ENCODE results near the gene PIEZO1. TPM values are rescaled to one million over a fixed set of nuclear protein-coding genes. Genes with fewer than 3 reads are reported as not detected.
A peak's percentile ranks its signal among the peaks of the same experiment; 100 is the strongest.

Gene PIEZO1
- total and polyA plus RNA-seq, 2 donors (not counting 3 experiments of a cell fraction or from before 2014, with no cell fraction given), result 298 to 322 TPM

DNA sequence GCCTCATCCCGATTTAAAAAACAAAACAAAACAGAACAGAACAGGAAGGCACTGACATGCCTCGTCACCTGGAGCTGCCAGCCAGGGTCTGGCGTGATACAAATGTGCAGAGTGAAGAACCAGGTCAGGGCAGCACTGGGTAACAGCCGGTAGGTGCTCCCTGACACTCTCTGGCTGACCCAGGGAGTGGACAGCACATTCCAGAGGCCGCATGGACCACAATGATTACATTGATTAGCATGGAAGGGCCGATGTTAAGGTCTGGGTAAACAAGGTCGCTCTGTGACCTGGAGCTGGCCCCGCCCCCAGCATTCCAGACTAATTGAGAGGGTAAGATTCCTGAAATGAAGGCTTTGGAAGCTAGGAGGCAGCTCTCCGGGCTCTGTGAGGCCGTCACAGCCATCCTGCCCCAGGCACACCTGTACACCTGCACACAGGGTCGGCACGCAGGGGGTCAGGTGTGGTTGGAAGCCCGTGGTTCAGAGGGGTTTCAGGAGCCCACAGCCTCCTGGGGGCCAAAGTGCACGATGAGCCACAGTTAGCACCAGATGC is 21.4 kb downstream of the PIEZO1 start:
- no peak overlapping the region for H2AFZ ChIP-seq (ENCODE audit: low read depth, low read length)

DNA sequence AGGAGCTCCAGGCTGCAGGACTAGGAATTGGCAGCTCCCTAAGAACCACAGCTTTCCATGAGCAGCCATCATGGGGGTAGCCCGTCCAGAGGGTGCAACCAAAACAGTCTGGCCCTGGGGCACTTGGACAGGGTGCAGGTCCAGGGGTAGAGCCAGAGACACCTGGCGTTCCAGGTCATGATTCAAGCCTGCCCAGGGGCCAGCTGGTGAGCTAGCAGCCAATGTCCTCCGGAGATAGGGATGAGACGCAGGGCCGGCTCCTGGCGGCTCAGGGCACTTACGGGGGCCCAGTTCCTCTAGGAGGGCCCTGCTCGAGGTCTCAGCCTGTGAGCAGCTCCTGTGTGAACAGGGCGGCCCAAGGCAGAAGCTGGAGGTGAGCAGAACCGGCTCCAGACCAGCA is 22.1 kb downstream of the PIEZO1 start:
- no peak overlapping the region for H3K9ac ChIP-seq (replicated peaks; ENCODE audit: extremely low read depth, insufficient read depth, low read length)
- ChIA-PET CTCF (interaction anchor here (1.4 to 1.7 kb wide), 4 partner anchors 22 to 60 kb away, joined by 3 to 9 read pairs (median 5); partner anchors contain the start of gene PIEZO1), POLR2A (no interaction called here)
- no peak overlapping the region for H3K27ac ChIP-seq (ENCODE audit: insufficient read depth, low read depth, low read length)
- no peaks in the 10 kb centered on the region for H3K9me1 ChIP-seq (replicated peaks; ENCODE audit: control insufficient read depth, extremely low read depth, insufficient read depth, low read length)
- no peak for TF ChIP-seq JUN (IDR thresholded peaks at IDR 0.05; ENCODE audit: borderline replicate concordance, insufficient read depth, insufficient read length, low read depth)
- no peaks in the 10 kb centered on the region for H4K20me1 ChIP-seq (replicated peaks; ENCODE audit: control insufficient read depth, extremely low read depth, insufficient read depth, low read length)
- peaks cover 94% of the 10 kb centered on the region for H3K79me2 ChIP-seq (ENCODE audit: control insufficient read depth, insufficient read depth, low read length)
- no TSS peak for BruUV-seq (replicated peaks)
- no peak overlapping the region for H3K4me2 ChIP-seq (ENCODE audit: insufficient read depth, low read length)
- H2AFZ ChIP-seq (ENCODE audit: low read depth, low read length), result no peak overlapping the region
- H3K36me3 ChIP-seq (ENCODE audit: control insufficient read depth in 2 of 2, extremely low read depth in 1 of 2, insufficient read depth in 2 of 2, low read length in 2 of 2), result peaks cover 0 to 17% of the 10 kb centered on the region in 2 experiments
- H3K27me3 ChIP-seq (ENCODE audit: control insufficient read depth in 2 of 2, insufficient read depth in 2 of 2, low read length in 2 of 2), result no peaks in the 10 kb centered on the region
- no peak overlapping the region for H3K4me3 ChIP-seq (replicated peaks in 1 of 3; ENCODE audit: insufficient read depth in 1 of 3, low read depth in 1 of 3, low read length in 3 of 3)
- no peaks in the 10 kb centered on the region for H3K9me3 ChIP-seq (replicated peaks; ENCODE audit: control insufficient read depth, insufficient read depth, low read length)
- dilution Hi-C loops (cut with MboI; ENCODE audit: extremely low pct_ligation_motif_present, low sequenced_read_pairs) (no loop called here), intact Hi-C loops (cut with micrococcal nuclease) (no loop called here)
- no peak for DNase-seq (ENCODE audit: low read depth, low spot score)
- FAIRE-seq, result no peak
- H3K4me1 ChIP-seq (ENCODE audit: control insufficient read depth, extremely low read depth, insufficient read depth, low read length), result peaks cover 14% of the 10 kb centered on the region

More for the DNA sequence above, 21.4 kb downstream of the PIEZO1 start:
- Histone ChIP-seq H3K27me3 (ENCODE audit: control insufficient read depth in 2 of 2, insufficient read depth in 2 of 2, low read length in 2 of 2) (no peaks in the 10 kb centered on the region), H3K4me1 (ENCODE audit: control insufficient read depth, extremely low read depth, insufficient read depth, low read length) (peaks cover 21% of the 10 kb centered on the region), H3K4me2 (ENCODE audit: insufficient read depth, low read length) (no peak overlapping the region), H3K27ac (ENCODE audit: insufficient read depth, low read depth, low read length) (no peak overlapping the region), H3K79me2 (ENCODE audit: control insufficient read depth, insufficient read depth, low read length) (peaks cover 94% of the 10 kb centered on the region), H3K9me3 (replicated peaks; ENCODE audit: control insufficient read depth, insufficient read depth, low read length) (no peaks in the 10 kb centered on the region), H3K36me3 (ENCODE audit: control insufficient read depth in 2 of 2, extremely low read depth in 1 of 2, insufficient read depth in 2 of 2, low read length in 2 of 2) (peaks cover 0 to 17% of the 10 kb centered on the region in 2 experiments), H3K9ac (replicated peaks; ENCODE audit: extremely low read depth, insufficient read depth, low read length) (no peak overlapping the region), H3K4me3 (replicated peaks in 1 of 3; ENCODE audit: insufficient read depth in 1 of 3, low read depth in 1 of 3, low read length in 3 of 3) (no peak overlapping the region), H3K9me1 (replicated peaks; ENCODE audit: control insufficient read depth, extremely low read depth, insufficient read depth, low read length) (no peaks in the 10 kb centered on the region), H4K20me1 (replicated peaks; ENCODE audit: control insufficient read depth, extremely low read depth, insufficient read depth, low read length) (no peaks in the 10 kb centered on the region)
- POLR2A ChIA-PET, result no interaction called here
- FAIRE-seq (no peak), DNase-seq (ENCODE audit: low read depth, low spot score) (peak; percentile 43)
- dilution Hi-C loops (cut with MboI; ENCODE audit: extremely low pct_ligation_motif_present, low sequenced_read_pairs), result no loop called here
- TF ChIP-seq, protein P1, sequence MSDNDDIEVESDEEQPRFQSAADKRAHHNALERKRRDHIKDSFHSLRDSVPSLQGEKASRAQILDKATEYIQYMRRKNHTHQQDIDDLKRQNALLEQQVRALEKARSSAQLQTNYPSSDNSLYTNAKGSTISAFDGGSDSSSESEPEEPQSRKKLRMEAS (IDR thresholded peaks at IDR 0.05; ENCODE audit: insufficient read depth, insufficient read length), result no peak
- TF ChIP-seq, protein P2, sequence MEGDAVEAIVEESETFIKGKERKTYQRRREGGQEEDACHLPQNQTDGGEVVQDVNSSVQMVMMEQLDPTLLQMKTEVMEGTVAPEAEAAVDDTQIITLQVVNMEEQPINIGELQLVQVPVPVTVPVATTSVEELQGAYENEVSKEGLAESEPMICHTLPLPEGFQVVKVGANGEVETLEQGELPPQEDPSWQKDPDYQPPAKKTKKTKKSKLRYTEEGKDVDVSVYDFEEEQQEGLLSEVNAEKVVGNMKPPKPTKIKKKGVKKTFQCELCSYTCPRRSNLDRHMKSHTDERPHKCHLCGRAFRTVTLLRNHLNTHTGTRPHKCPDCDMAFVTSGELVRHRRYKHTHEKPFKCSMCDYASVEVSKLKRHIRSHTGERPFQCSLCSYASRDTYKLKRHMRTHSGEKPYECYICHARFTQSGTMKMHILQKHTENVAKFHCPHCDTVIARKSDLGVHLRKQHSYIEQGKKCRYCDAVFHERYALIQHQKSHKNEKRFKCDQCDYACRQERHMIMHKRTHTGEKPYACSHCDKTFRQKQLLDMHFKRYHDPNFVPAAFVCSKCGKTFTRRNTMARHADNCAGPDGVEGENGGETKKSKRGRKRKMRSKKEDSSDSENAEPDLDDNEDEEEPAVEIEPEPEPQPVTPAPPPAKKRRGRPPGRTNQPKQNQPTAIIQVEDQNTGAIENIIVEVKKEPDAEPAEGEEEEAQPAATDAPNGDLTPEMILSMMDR (IDR thresholded peaks at IDR 0.05; ENCODE audit: extremely low read depth in 1 of 2, insufficient read depth in 1 of 2, low read depth in 1 of 2, low read length in 2 of 2), result peak in 1 of 2 donors; percentile 0
- BruUV-seq (replicated peaks), result no TSS peak
- intact Hi-C loops (cut with micrococcal nuclease), result no loop called here
- CTCF ChIA-PET, result interaction anchor here (0.6 to 1.7 kb wide), 5 partner anchors 18 to 61 kb away, joined by 3 to 6 read pairs (median 3); partner anchors contain the start of gene PIEZO1
